ENCODE measurements around the gene PDE6B.

Gene PDE6B

GRCh38 chr4:609400-610050 is 15.8 kb upstream of the PDE6B start:
- no peak for DNase-seq
- no peak for TF ChIP-seq POLR2A (IDR thresholded peaks at IDR 0.05; ENCODE audit: low read length)
- no peak for TF ChIP-seq GATA1 (IDR thresholded peaks at IDR 0.05; ENCODE audit: low read depth, low read length)

GRCh38 chr4:610411-611261 is 14.7 kb upstream of the PDE6B start:
- no peak for TF ChIP-seq GATA1 (IDR thresholded peaks at IDR 0.05; ENCODE audit: low read depth, low read length)
- TF ChIP-seq POLR2A (IDR thresholded peaks at IDR 0.05; ENCODE audit: low read length) = no peak
- no peak for DNase-seq

DNA sequence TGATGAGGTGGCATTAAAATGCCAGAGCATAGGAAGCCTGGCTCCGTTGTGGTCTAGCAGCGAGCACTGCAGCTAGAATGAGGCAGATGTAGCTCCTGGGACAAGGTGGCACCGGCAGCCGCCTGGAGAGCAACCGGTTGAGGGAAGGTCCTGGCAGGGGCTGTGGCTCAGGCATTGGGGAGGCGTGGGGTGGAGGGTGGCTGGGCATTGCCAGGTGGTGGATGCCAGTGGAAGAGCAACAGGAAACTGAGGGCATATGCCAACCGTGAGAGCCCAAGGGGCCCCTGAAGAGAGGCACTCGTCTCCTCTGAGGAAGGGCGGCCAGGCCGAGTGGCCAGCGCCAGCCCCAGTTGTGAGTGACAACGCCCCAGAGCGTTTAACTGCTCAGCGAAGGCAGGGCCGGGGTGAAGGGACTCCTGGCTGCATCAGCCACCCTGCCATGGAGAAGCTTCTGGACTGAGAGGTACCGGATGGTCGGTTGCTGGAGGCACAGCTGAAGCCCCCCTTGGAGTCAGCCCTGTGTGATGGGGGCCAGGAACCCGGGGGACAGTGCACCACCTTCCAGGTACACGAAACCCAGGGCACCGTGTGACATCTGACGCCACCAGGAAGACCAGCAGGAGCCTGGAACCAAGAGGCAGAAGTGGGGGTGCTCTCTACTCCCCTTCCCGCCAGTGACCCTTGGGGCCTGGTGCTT is 13.2 kb upstream of the PDE6B start:
- TF ChIP-seq POLR2A (IDR thresholded peaks at IDR 0.05; ENCODE audit: low read length) = no peak
- TF ChIP-seq GATA1 (IDR thresholded peaks at IDR 0.05; ENCODE audit: low read depth, low read length) = no peak
- no peak for DNase-seq

DNA sequence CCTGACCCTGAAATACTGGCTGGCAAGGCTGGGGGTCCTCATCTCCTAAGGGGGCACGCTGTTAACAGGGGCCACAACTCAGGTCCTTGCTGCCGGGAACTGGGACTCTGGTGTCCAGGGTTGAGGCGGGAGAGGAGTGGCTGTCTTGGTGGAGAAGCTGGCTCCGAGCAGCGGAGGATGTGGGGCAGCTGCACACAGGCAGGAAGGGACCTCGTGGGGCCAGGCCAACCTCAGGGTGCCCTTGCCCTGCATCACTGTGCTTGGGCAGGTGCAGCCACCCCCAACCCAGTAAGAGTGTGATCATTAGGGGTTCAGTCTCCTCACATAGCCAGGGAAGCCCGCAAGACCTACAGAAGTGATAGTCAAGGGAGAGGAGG is 12.6 kb upstream of the PDE6B start:
- TF ChIP-seq POLR2A (IDR thresholded peaks at IDR 0.05; ENCODE audit: low read length) = no peak
- TF ChIP-seq GATA1 (IDR thresholded peaks at IDR 0.05; ENCODE audit: low read depth, low read length) = no peak
- DNase-seq = no peak

DNA sequence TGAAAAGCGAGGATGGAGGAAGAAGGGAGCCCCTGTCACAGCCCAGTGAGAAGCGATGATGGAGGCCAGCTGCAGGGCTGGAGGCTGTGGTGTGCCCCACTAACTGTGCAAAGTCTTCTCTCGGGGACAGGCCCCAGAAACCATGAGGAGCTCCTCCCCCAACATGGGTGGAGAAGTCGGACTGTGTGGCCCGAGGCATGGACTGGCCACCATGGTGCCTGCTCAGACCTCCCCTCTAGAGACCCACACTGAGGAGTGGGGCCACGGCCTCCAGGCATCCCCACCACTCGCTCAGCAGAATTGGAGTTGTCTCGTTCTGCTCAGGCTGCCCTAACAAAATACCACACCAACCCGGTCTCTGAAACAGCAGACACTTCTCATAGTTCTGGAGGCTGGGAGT is 12.2 kb upstream of the PDE6B start:
- TF ChIP-seq POLR2A (IDR thresholded peaks at IDR 0.05; ENCODE audit: low read length) (no peak), GATA1 (IDR thresholded peaks at IDR 0.05; ENCODE audit: low read depth, low read length) (no peak)
- DNase-seq = no peak

- no peak for DNase-seq
- TF ChIP-seq POLR2A (IDR thresholded peaks at IDR 0.05; ENCODE audit: low read length) (no peak), GATA1 (IDR thresholded peaks at IDR 0.05; ENCODE audit: low read depth, low read length) (no peak)
These were observed 9.3 kb upstream of the PDE6B start for GRCh38 chr4:616091-616490.

- no peak for DNase-seq
- TF ChIP-seq POLR2A (IDR thresholded peaks at IDR 0.05; ENCODE audit: low read length) = no peak
These were observed 8.3 kb upstream of the PDE6B start for GRCh38 chr4:616911-617643.

DNA sequence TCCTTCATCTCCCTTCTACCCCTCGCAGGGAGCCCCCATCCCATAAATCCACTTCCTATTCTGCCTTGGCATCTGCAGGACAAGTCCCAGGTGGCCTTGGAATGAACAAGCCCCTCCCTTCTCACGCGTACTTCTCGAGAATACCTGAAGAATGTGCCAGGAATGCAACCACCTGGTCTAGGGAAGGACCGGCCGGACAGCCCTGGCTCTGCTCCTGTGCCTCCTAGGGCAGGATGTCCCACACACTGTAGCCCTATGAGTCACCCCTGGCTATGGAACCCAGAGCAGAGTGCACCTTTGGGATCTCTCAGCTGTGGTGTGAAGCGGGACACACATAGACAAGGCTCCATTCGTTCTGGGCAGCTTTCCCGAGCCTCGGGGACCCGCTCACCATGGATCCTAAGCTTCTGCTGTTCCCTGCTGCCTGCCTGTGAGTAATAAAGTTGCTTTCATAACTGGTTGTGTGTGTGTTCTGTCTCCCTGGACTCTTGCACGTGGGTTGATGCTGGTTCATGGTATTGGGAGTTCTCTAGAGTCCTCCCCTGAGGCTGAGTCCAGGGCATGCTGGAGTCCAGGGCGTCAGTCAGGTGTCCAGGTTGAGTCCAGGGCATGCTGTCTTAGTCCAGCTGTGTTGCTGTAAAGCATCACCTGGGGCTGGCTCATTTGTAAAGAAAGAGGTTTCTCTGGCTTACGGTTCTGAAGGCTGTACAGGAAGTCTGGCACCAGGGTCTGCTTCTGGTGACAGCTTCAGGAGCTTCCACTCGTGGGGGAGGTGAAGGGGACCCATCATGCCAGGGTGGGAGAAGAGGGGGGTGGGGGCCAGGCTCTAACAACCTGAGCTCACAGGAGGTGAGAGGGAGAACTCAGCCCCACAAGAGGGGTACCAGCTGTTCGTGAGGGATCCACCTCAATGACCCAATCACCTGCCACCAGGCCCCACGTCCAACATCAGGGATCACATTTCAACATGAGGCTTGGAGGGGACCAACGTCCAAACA is 7.4 kb upstream of the PDE6B start:
- TF ChIP-seq POLR2A (IDR thresholded peaks at IDR 0.05; ENCODE audit: low read length) = no peak
- TF ChIP-seq GATA1 (IDR thresholded peaks at IDR 0.05; ENCODE audit: low read depth, low read length) = no peak
- DNase-seq = no peak

GRCh38 chr4:620201-620600 is 5.2 kb upstream of the PDE6B start:
- no peak for TF ChIP-seq POLR2A (IDR thresholded peaks at IDR 0.05; ENCODE audit: low read length)
- TF ChIP-seq GATA1 (IDR thresholded peaks at IDR 0.05; ENCODE audit: low read depth, low read length) = no peak
- DNase-seq = no peak

DNA sequence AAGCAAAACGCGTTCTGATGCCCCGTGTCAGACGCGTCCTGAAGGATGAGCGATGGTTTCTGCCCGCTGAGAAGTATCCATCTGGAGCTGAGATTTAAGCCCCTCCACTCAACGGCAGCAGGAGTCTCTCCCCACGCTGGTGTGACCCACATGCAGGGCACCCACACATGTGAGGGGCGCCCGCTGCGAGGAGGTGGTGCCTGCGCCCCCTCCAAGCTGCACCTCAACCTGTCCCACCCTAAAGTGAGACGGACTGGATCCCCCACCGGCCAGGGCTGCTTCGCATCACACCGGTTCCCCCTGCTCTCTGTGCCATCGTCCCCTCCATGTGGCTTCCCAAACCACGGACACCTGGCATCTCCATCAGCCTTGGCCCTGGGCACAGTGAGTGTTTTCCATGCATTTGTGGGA is 4.5 kb upstream of the PDE6B start:
- no peak for DNase-seq
- no peak for TF ChIP-seq POLR2A (IDR thresholded peaks at IDR 0.05; ENCODE audit: low read length)
- TF ChIP-seq GATA1 (IDR thresholded peaks at IDR 0.05; ENCODE audit: low read depth, low read length) = no peak

- no peak for TF ChIP-seq POLR2A (IDR thresholded peaks at IDR 0.05; ENCODE audit: low read length)
- no peak for TF ChIP-seq GATA1 (IDR thresholded peaks at IDR 0.05; ENCODE audit: low read depth, low read length)
- no peak for DNase-seq
These were observed 3.9 kb upstream of the PDE6B start for GRCh38 chr4:621296-622070.

All from erythroblast (primary cell).